ENCODE results near the gene FMNL2.

- TF ChIP-seq CTCF (IDR thresholded peaks at IDR 0.05) (no peak), EP300 (IDR thresholded peaks at IDR 0.05) (no peak), POLR2A (IDR thresholded peaks at IDR 0.05) (no peak), POLR2AphosphoS5 (IDR thresholded peaks at IDR 0.05) (no peak)
These were observed 127.1 kb downstream of the FMNL2 start for GRCh38 chr2:152462120-152462519.
